HG02938 (cell line): ENCODE measurements around the gene TRIM56.
A peak's percentile ranks its signal among the peaks of the same experiment; 100 is the strongest.
"Not testable (repeated sequence)": the region's sequence is repeated elsewhere in the genome, so short reads cannot be mapped to it uniquely, and the experiment has no call there.

Experiments
- ATAC-seq: cut with Tn5 transposase; IDR thresholded peaks from one replicate; pipeline ENCODE4 v1.9.1; 2021; ENCODE audit warnings: mild to moderate bottlenecking, moderate library complexity; ENCODE audit not compliant: unreplicated experiment

The TRIM56 gene

GRCh38 chr7:101112233-101112632 is 27.0 kb downstream of the TRIM56 start:
- no peak for ATAC-seq

- ATAC-seq = not testable (repeated sequence)
These were observed 27.9 kb downstream of the TRIM56 start for GRCh38 chr7:101113140-101113539.

- no peak for ATAC-seq
These were observed 28.6 kb downstream of the TRIM56 start for GRCh38 chr7:101113836-101114235.

GRCh38 chr7:101114492-101114891 is 29.2 kb downstream of the TRIM56 start:
- no peak for ATAC-seq

GRCh38 chr7:101115215-101115614 is 29.9 kb downstream of the TRIM56 start:
- no peak for ATAC-seq

GRCh38 chr7:101116898-101117297 is 31.6 kb downstream of the TRIM56 start:
- no peak for ATAC-seq

- no peak for ATAC-seq
These were observed 33.6 kb downstream of the TRIM56 start for GRCh38 chr7:101118856-101119255.

- ATAC-seq = no peak
These were observed 34.6 kb downstream of the TRIM56 start for GRCh38 chr7:101119876-101120275.

- ATAC-seq = no peak
These were observed 35.0 kb downstream of the TRIM56 start for GRCh38 chr7:101120315-101120714.

- ATAC-seq = not testable (repeated sequence)
These were observed 36.3 kb downstream of the TRIM56 start for GRCh38 chr7:101121631-101121990.

GRCh38 chr7:101121991-101122932 is 37.0 kb downstream of the TRIM56 start:
- no peak for ATAC-seq

- no peak for ATAC-seq
These were observed 37.8 kb downstream of the TRIM56 start for GRCh38 chr7:101122933-101123702.

GRCh38 chr7:101123703-101124068 is 38.4 kb downstream of the TRIM56 start:
- ATAC-seq = no peak

GRCh38 chr7:101124376-101125056 is 39.2 kb downstream of the TRIM56 start:
- no peak for ATAC-seq

GRCh38 chr7:101125989-101126650 is 40.8 kb downstream of the TRIM56 start:
- ATAC-seq = peak; percentile 40

- ATAC-seq = no peak
These were observed 41.6 kb downstream of the TRIM56 start, which contains the start of gene SERPINE1 for GRCh38 chr7:101126651-101127459. Gene SERPINE1, plus strand, starts transcription at chr7:101127104. Its CDS starts 1,290 bp downstream, at chr7:101128394.

GRCh38 chr7:101127460-101128039 is 42.3 kb downstream of the TRIM56 start:
- no peak for ATAC-seq

GRCh38 chr7:101128040-101128834 is 43.0 kb downstream of the TRIM56 start:
- no peak for ATAC-seq
